Right renal pelvis (tissue), 4 donors: Measurements from ENCODE around the gene WNT9A. TPM values are rescaled to one million over a fixed set of nuclear protein-coding genes. Genes with fewer than 3 reads are reported as not detected.

Experiments used
- DNase-seq, 4 donors: peaks; one replicate each; pipeline ENCODE4 v3.0.0-alpha.2; 2013; ENCODE audit warnings: low read depth in 4 of 4, low spot score in 3 of 4, missing footprints in 1 of 4
- polyA plus RNA-seq, 4 donors: library from polyadenylated mRNA; unstranded; fragments of 120-200 nt; gene quantifications; one replicate each; pipeline ENCODE4 v1.2.1, GENCODE V29; 2013; ENCODE audit not compliant: insufficient read length in 4 of 4

The WNT9A gene
- polyA plus RNA-seq, 4 donors, result 1.0 to 1.7 (median 1.2) TPM

- DNase-seq, result no peak
Measured at GRCh38 chr1:227942716-227943261, 4.9 kb downstream of the WNT9A start.

- no peak for DNase-seq
Measured at GRCh38 chr1:227942021-227942715, 5.6 kb downstream of the WNT9A start.

GRCh38 chr1:227941509-227942020 is 6.2 kb downstream of the WNT9A start:
- DNase-seq, result no peak

GRCh38 chr1:227940791-227941241 is 6.9 kb downstream of the WNT9A start:
- no peak for DNase-seq

- DNase-seq, result no peak
Measured at GRCh38 chr1:227939791-227940771, 7.7 kb downstream of the WNT9A start.

- DNase-seq, result no peak
Measured at GRCh38 chr1:227938911-227939790, 8.6 kb downstream of the WNT9A start.

GRCh38 chr1:227938276-227938675 is 9.5 kb downstream of the WNT9A start:
- no peak for DNase-seq

GRCh38 chr1:227937838-227938145 is 9.9 kb downstream of the WNT9A start:
- DNase-seq, result no peak

- DNase-seq, result no peak
Measured at GRCh38 chr1:227937031-227937837, 10.5 kb downstream of the WNT9A start.

- DNase-seq, result no peak
Measured at GRCh38 chr1:227935826-227936225, 11.9 kb downstream of the WNT9A start.

GRCh38 chr1:227934476-227935313 is 13.0 kb downstream of the WNT9A start:
- no peak for DNase-seq

- DNase-seq, result no peak
Measured at GRCh38 chr1:227929751-227930472, 17.8 kb downstream of the WNT9A start.

GRCh38 chr1:227928811-227929375 is 18.8 kb downstream of the WNT9A start:
- no peak for DNase-seq

- no peak for DNase-seq
Measured at GRCh38 chr1:227927971-227928741, 19.6 kb downstream of the WNT9A start.

GRCh38 chr1:227926896-227927885 is 20.5 kb downstream of the WNT9A start:
- no peak for DNase-seq
